HG03558 (cell line): ENCODE results near the gene MTERF2.
"Not testable (repeated sequence)": the region's sequence is repeated elsewhere in the genome, so short reads cannot be mapped to it uniquely, and the experiment has no call there.

Experiments
- ATAC-seq: cut with Tn5 transposase; IDR thresholded peaks from one replicate; pipeline ENCODE4 v1.9.1; 2021; ENCODE audit warnings: moderate number of reproducible peaks; ENCODE audit not compliant: unreplicated experiment; ENCODE audit errors: extremely low read depth

MTERF2 gene

DNA sequence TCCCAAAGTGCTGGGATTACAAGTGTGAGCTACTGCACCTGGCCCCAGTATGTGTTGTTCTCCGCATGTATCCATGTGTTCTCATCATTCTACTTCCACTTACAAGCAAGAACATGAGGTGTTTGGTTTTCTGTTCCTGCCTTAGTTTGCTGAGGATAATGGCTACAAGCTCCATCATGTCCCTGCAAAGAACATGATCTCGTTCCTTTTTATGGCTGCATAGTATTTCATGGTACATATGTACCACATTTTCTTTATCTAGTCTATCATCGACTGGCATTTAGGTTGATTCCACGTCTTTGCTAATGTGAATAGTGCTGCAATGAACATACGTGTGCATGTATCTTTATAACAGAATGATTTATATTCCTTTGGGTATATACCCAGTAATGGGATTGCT lies 9.2 kb upstream of the MTERF2 start:
- not testable (repeated sequence) for ATAC-seq

DNA sequence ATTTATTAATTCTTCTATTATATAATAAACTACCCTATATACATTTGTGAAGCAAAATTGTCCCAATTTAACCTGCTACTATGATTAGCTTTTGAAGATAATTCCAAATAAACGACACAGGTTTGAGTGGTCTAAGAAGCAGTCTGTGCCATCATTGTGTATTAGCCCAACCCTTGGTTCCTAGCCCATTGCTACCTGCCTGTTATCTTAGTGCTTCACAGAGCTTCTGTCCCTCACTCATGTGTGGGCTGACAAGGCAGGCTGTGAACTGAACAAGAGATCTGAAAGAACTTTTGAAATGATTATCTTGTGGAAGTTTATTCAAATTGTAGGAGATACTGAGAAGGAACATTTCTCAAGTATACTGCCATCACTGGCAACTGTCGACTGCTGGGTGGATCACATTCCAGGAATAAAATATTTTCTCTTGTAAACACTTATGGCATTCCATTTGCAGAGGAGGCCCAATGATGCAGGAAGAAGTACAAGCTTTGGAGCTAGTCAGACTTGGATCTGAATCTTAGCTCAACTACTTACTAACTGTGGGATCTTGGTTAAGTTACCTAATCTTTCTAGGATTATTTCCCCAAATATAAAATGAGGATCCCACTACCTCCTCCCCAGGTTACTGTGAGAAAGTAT lies 7.8 kb upstream of the MTERF2 start:
- no peak for ATAC-seq

DNA sequence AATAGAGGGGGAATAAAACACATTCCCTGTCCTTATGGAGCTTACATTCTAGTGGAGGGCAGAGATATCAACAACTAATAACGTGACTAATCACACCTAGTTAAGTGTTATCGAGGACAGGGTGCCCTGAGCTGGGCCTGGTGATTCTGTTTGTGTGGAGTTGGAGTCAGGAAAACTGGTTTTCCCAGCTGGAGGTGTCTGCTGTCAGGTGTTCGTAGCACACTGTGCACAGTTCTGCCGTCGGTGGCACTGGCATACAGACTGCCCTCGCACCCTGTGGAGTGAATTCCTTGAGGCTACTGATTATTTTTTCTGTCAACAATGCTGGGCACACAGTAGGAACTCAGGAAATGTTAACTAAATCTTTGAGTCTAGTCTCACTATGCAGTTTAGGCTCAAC lies 900 bp upstream of the MTERF2 start:
- no peak for ATAC-seq

DNA sequence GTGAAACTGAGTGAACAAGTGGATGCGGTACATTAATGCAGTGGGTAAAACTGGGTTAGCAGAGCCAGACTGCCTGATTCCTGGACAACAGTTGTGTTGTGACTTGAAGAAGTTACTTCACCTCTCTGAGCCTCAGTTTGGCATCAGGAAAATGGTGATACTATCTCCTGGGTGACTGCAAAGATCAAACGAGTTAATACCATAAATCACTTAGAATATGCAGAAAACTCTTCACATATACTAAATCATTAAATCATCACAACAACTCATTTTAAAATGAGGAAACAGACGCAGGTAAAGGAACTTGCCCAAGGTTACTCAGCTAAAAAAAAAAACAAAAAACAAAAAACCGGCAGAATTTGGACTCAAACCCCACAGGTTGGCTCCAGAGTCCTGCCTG lies 811 bp downstream of the MTERF2 start:
- no peak for ATAC-seq

DNA sequence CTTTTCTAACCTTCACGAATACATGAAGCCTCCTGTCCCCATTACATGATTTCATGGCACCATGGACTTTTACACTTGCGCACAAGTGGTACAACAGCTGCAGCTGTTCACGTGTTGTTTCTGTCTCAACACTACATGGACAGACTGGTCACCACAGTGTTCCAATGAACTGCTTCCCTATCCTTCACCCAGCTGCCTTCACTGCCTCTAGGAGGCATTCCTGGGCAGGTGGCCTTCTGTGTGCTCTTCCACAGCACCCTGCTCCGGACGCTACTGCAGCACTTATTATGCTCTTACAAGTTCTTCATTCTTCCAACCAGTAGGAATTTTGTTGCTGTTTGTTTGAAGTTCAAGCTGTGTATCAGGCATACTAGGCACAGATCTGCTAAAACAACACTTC lies 1.5 kb downstream of the MTERF2 start:
- ATAC-seq: no peak

DNA sequence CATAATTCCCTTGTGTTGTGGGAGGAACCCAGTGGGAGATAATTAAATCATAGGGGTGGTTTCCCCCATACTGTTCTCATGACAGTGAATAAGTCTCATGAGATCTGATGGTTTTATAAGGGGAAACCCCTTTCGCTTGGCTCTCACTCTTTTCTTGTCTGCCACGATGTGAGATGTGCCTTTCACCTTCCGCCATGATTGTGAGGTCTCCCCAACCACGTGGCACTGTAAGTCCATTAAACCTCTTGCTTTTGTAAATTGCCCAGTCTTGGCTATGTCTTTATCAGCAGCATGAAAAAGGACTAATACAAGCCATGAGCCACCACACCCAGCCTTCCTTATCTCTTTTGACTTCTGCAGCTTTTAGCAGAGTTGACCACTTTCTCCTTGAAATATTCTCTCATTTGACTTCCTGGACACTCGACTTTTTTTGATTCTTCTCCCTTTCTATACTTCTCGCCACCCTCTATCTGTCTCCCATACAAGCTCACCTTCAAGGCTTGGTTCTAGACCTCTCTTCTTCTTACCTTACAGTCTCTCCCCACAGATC lies 2.3 kb downstream of the MTERF2 start:
- ATAC-seq: no peak

DNA sequence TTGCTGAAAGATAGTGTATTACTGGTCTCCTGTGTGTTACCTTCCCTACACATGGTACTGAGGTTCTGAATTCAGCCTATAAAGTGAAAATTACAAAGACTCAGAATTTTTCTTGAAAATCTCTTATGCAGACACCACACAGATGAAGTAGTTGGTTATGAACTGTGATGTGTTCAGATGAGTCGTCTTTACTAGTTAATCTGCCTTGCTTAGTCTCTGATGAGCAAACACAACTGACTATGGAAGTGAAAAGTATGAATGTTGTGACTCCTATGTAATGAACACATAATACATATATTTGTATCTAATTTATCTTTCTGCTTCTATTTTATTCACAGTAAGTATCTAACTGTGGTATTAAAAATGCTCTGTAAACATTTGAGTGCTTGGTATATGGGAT lies 4.7 kb downstream of the MTERF2 start:
- no peak for ATAC-seq

DNA sequence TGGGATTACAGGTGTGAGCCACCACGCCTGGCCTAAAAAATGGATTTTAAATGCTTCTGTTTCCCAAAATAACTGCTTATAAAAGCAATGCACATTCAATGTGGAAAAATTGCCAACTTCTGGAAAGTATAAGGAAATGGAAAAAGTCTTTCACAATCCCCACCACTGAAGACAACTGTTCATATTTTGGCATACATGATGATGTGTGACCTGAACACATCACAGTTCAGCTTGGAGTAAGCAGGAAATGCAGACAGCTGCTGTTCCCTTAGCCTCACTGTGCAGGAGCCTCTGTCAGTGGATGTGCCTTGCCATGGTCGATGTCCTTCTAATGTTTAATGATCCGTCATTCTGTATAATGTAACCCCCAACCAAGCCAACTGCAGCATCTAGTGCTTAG lies 5.2 kb downstream of the MTERF2 start:
- ATAC-seq: no peak

DNA sequence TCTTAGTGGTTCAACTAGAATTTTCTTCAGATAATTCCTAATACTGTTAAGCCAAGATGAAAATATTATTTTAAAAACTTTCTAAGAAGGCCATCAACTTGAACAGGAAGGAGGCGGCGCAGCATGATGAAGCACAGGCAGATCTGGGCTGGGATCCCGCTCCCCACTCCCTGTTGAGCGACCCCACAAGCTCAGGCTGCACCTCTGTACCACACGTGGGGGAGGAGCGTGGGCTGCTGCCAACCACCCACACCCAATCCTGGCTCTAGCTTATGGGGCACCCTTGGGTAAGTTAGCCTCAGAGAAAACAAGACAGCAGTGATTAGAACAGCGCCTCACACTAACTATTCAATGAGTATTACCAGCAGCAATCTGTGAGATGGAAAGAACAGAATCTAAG lies 6.0 kb downstream of the MTERF2 start:
- ATAC-seq: no peak

DNA sequence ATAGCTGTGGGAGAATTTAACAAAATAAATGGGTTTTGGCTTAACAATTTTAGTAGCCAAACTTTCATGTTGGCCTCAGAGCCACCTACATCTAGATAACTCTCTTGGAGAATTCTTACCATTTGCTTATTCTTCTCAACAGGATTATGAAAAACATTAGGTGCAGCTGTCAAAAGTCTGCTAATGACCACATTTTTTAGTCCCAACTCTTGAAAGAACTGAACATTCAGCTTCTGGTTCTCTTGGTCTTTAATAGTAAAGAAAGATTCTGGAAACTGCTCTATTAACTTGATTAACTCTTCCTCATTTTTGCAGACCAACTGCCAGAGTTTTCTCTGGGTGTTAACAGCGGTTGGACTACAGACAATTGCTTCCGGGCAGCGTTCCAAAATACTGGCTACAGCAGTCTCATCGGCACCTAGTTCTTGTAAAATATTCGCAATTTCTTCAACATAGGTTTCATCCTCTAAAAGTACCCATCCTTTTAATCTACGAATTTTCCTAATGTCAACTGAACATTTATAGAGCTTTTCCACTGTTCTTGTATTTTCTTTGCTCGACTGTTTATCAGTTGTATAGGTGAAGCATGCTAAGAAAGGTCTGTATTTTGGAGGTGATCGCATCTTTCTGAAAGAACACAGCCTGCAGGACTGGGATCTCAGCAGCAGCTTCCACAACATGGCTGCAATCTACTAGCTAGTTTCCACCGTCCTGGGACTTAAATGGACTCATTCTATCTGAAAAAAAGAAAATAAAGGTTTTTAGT lies 8.7 kb downstream of the MTERF2 start:
- no peak for ATAC-seq

DNA sequence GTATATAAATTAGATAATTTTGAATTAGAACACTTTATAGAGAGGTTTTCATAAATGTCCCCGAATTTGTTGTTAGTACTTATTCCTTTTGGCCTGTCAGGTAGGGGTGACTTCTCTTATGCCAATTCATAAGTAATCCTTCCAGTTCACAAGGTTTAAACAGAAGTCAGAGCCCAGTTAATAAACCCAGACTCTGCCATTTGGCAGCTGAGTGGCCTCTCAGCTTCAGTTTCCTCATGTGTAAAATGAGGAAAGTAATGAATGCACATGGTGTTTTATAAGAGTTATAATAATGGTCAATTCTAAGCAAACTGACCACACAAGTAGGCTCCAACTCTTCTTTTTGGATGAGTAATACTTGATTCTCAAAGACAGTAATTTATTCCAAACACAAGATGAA lies 10.3 kb downstream of the MTERF2 start:
- no peak for ATAC-seq

DNA sequence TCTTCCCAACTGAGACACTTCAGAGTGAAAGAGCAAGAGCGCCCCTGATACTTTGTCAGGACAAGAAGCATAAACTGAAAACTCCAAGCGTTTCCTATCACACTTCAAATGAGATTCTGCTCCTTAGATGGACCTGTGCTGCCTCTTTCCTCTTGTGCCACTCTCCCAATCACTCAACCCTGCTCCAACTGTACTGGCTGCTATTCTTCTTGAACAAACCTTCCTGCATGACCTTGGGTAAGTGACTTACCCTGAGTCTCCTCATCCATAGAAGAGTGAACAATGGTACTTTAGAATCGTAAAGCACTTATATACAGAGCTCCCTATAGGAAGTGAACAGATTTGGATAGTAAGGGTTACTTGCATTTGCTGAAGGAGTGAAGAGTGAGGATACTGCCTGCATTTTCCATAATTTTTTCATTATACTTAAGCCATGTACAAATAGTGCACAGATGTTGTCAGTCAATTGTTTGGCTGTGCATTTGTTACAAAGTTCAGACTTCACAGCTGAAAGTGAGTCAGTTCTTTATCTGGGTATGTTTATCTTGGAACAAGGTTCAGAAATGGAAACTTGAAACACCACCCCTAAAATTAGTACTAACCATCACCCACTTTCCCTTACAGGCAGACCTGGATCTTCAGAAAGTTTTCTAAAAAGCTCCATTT lies 10.8 kb downstream of the MTERF2 start:
- no peak for ATAC-seq

DNA sequence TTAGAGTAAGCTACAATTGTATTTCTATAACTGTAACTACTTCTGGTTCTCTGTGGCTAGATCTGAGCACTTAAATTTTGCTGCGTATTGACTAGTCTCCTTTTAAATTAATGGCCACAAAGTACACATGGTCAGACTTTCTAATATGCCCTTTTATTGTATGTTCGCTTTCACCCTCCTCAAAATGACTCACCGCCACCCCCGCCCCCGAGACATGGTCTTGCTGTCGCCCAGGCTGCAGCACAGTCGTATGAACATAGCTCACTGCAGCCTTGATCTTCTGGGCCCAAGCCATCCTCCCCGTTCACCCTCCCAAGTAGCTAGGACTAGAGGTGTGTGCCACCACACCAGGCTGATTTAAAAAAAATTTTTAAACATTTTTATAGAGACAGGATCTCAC lies 11.8 kb downstream of the MTERF2 start:
- ATAC-seq: no peak

DNA sequence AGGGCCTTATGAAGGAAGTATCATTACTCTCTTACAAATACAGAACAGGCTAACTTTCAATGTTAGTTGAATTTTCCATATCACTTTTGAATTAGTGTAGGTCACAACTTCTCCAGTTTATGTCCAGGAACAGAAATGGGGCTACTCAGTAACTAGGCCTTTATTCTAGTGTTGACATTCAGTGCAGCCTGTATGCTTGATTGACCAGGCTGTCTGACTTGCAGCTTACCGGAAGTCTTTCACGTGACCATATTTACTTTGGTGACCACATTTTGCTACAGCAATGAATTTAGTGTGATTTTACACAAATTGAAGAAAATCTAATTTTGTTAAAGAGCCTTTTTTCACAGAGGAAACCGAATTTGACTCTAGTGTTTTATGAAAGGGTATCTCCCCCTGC lies 12.4 kb downstream of the MTERF2 start:
- no peak for ATAC-seq

DNA sequence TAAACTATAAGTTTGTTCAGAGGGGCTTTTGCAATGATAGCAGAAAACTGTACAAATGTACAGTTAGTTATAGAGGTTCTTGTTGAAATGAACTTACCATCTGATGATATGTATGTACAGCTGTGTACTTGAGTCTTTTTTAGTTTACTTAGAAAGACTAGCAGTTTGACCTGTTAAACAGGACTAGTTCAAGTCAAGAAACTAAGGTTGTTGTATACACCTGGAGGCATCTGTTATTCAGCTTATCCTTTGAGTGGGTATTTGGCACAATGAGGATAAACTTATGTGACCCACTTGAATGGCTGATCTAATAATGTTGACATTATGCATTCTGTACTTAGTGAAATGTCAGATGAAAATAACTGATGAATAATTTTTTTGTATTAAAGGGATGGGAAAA lies 13.4 kb downstream of the MTERF2 start:
- no peak for ATAC-seq

DNA sequence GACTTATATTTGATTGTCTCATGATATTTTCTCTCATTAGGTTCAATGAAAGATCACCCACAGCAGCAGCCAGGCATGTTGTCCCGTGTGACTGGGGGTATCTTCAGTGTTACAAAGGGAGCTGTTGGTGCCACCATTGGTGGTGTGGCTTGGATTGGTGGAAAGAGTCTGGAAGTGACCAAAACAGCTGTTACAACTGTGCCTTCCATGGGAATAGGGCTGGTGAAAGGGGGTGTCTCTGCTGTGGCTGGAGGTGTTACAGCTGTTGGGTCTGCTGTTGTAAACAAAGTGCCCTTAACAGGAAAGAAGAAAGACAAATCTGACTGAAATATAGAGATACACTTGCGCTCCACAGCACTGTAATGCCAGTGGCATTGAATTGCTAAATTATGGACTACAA lies 15.9 kb downstream of the MTERF2 start:
- no peak for ATAC-seq

DNA sequence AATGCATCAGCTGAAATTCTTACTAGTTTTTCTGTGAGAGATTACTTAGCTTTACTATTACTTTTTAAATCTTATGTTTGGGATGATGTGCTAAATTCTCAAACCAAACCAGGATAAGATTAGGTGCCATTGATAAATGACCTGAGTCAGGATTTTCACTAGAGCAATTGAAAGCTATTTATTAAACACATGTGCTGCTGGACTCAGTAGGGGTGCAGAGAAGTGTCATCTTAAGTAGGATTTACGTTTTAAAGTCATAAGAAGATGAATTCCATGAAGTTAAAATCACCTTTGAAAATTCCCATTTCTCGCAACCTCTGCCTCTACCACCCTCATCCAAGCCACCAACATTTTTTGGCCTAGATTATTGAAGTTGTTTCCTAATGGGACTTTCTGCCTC lies 22.4 kb downstream of the MTERF2 start:
- no peak for ATAC-seq

DNA sequence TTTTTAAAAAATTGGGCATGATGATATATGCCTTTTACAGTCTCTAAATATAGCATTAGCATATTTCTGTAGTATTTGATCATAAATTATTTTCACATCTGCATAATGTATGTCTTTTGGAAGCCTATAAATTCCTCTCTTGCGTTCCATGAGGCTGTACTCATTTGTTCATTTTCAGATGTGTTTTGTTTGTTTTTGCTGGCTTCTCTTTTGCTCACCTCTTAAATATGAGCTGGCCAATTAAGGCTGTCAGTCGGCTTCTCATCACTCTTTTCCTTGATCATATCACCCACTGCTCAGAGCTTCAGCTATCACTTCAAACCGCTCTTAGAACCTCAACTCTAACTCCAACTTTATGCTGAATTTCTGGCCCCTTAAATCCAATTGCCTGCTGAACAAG lies 24.7 kb downstream of the MTERF2 start:
- ATAC-seq: no peak

DNA sequence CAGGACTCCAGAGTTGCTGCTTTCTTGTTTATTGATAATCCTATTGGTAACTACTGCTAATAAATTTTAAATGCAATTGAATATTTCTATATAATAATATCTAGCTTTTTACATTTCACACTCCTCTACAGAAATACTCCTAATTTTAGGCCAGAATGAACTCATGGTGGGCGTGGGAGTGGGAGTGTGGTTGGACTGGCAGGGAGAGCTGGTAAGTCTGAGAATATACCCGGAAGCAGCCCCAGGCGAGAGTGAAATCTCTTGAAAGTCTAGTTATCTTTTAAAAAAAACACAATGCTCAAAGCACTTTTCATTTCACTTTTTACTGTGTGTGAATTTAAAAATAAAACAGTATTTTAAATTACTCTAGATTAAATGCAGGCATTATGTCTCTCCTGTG lies 26.5 kb downstream of the MTERF2 start:
- no peak for ATAC-seq

DNA sequence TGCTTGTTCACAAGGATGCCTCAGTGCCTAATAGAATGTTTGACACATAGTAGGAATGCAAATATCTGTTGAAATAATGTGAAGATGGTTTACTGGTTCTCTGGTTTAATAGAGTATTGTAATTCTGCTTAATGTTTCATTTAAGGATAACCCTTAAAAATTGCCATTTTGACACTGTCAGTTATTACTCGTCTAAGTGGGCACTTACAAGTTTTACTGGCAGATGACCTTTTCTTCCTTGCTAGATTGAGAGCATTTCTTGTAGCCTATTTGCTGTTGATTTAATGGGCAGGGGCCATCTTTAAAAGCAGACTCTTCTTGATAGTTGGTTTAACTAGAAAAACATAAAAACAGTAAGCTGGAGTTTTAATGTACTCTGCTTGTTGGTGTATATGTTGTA lies 29.4 kb downstream of the MTERF2 start:
- no peak for ATAC-seq

DNA sequence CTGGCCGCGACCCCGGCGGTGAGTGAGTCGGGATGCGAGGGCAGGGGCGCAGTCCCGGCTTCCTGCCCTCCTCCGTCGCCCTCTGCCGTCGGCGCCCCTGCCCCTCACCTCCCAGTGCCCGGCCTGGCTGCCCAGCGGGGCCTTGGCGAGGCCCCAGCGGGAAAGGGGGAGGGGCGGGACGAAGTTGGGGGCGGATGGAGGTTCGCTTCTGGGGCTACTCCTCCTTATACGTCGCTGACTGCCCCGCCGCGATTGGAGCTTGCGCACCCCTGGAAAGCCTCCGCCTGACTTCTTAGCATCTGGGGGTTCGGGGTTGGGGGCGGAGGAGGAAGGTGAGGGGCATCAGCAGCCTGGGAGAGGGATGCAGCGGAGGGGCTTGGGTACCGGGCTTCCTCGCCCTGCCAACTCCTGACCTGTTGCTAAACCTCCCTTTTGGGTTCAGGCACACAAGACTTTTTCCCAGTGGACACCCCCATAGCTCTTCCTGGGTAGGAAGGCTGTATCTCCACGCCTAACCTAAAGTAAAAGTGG lies 30.8 kb downstream of the MTERF2 start:
- peak; percentile 13 for ATAC-seq
